Measurements from ENCODE around the gene HPD.
"Not testable (repeated sequence)": the region's sequence is repeated elsewhere in the genome, so short reads cannot be mapped to it uniquely, and the experiment has no call there.

The HPD gene

GRCh38 chr12:121792607-121793439 lies 65.8 kb downstream of the HPD start:
- Histone ChIP-seq H3K27me3 (replicated peaks; ENCODE audit: insufficient read depth, low read length) (no peaks in the 10 kb centered on the region), H3K79me2 (ENCODE audit: low read length) (peaks cover 10% of the 10 kb centered on the region), H3K9me2 (replicated peaks; ENCODE audit: insufficient read depth, low read length) (no peaks in the 10 kb centered on the region), H3K36me3 (replicated peaks; ENCODE audit: insufficient read depth, low read length) (no peaks in the 10 kb centered on the region), H3K4me3 (ENCODE audit: low read length) (peak overlapping the region; percentile 64), H3K9ac (ENCODE audit: low read length) (no peak overlapping the region; the same call in 1 of the 2 replicates), H3K4me1 (ENCODE audit: low read length) (peaks cover 17% of the 10 kb centered on the region), H3F3A (ENCODE audit: insufficient read depth, low read length) (no peaks in the 10 kb centered on the region), H4K20me1 (ENCODE audit: insufficient read depth, low read length) (no peaks in the 10 kb centered on the region), H3K27ac (ENCODE audit: low read length) (no peak overlapping the region), H3K4me2 (ENCODE audit: low read depth, low read length) (peak overlapping the region; percentile 91; the same call in 1 of the 2 replicates), H2AFZ (ENCODE audit: low read length) (no peak overlapping the region), H3K9me3 (replicated peaks; ENCODE audit: insufficient read depth, low read length) (no peaks in the 10 kb centered on the region)
- no peak for DNase-seq
- TF ChIP-seq CTCF (IDR thresholded peaks at IDR 0.05; ENCODE audit: low read length) = no peak
- no peak for TF ChIP-seq EZH2 (optimal IDR thresholded peaks at IDR 0.05; ENCODE audit: low read depth, low read length)
- no peak for TF ChIP-seq EZH2phosphoT487 (IDR thresholded peaks at IDR 0.05; ENCODE audit: low read length)

- H3K9me2 ChIP-seq (replicated peaks; ENCODE audit: insufficient read depth, low read length) = no peaks in the 10 kb centered on the region
- H3K79me2 ChIP-seq (ENCODE audit: low read length) = peaks cover under 1% of the 10 kb centered on the region; the same call in 1 of the 2 replicates
- peaks cover 17% of the 10 kb centered on the region for H3K4me1 ChIP-seq (ENCODE audit: low read length)
- H3K27me3 ChIP-seq (replicated peaks; ENCODE audit: insufficient read depth, low read length) = no peaks in the 10 kb centered on the region
- H3K9ac ChIP-seq (ENCODE audit: low read length) = no peak overlapping the region
- H3K4me3 ChIP-seq (ENCODE audit: low read length) = no peak overlapping the region
- H3K36me3 ChIP-seq (replicated peaks; ENCODE audit: insufficient read depth, low read length) = no peaks in the 10 kb centered on the region
- no peaks in the 10 kb centered on the region for H3F3A ChIP-seq (ENCODE audit: insufficient read depth, low read length)
- H4K20me1 ChIP-seq (ENCODE audit: insufficient read depth, low read length) = no peaks in the 10 kb centered on the region
- no peak overlapping the region for H3K27ac ChIP-seq (ENCODE audit: low read length)
- no peak for DNase-seq
- TF ChIP-seq EZH2phosphoT487 (IDR thresholded peaks at IDR 0.05; ENCODE audit: low read length) (no peak), CTCF (IDR thresholded peaks at IDR 0.05; ENCODE audit: low read length) (no peak), EZH2 (optimal IDR thresholded peaks at IDR 0.05; ENCODE audit: low read depth, low read length) (no peak)
- H3K4me2 ChIP-seq (ENCODE audit: low read depth, low read length) = no peak overlapping the region
- H2AFZ ChIP-seq (ENCODE audit: low read length) = no peak overlapping the region
- no peaks in the 10 kb centered on the region for H3K9me3 ChIP-seq (replicated peaks; ENCODE audit: insufficient read depth, low read length)
Observed at GRCh38 chr12:121791671-121792551, 66.7 kb downstream of the HPD start.

GRCh38 chr12:121790785-121791184 lies 67.9 kb downstream of the HPD start:
- not testable (repeated sequence) for H3K9me3 ChIP-seq (replicated peaks; ENCODE audit: insufficient read depth, low read length); H3K9ac ChIP-seq (ENCODE audit: low read length)

More at GRCh38 chr12:121790785-121791184, 67.9 kb downstream of the HPD start:
- not testable (repeated sequence) for H3K36me3 ChIP-seq (replicated peaks; ENCODE audit: insufficient read depth, low read length); H3K4me2 ChIP-seq (ENCODE audit: low read depth, low read length); H3K27ac ChIP-seq (ENCODE audit: low read length); H3K79me2 ChIP-seq (ENCODE audit: low read length); H3K4me3 ChIP-seq (ENCODE audit: low read length); H2AFZ ChIP-seq (ENCODE audit: low read length); DNase-seq; H4K20me1 ChIP-seq (ENCODE audit: insufficient read depth, low read length); H3F3A ChIP-seq (ENCODE audit: insufficient read depth, low read length); H3K9me2 ChIP-seq (replicated peaks; ENCODE audit: insufficient read depth, low read length); H3K27me3 ChIP-seq (replicated peaks; ENCODE audit: insufficient read depth, low read length)
- H3K4me1 ChIP-seq (ENCODE audit: low read length) = peaks cover 17% of the 10 kb centered on the region
